Measurements from ENCODE around the gene TYSND1.
"Not testable (repeated sequence)": the region's sequence is repeated elsewhere in the genome, so short reads cannot be mapped to it uniquely, and the experiment has no call there.

TYSND1 gene

DNA sequence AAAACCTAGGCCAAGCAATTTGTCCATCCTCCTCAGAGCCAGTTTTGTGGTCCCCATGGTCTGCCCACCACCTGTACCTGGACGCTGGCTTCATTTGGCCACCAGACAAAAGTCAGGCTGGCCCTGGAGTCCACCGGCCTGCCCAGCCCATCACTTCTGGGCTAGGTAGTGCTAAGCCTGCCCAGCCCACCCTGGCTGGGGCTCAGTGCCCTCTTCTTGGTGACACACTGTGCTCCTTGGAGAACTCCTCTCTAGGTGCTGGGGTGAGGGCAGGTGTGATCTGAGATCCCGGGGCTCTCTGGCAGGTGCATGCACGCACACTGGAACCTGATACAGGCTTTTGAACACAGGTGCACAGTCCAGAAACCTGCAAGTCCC lies 15.0 kb downstream of the TYSND1 start:
- DNase-seq = no peak

- DNase-seq = no peak
These were observed 15.5 kb downstream of the TYSND1 start for GRCh38 chr10:70130878-70131559.

GRCh38 chr10:70126700-70127395 lies 19.7 kb downstream of the TYSND1 start:
- no peak for DNase-seq

DNA sequence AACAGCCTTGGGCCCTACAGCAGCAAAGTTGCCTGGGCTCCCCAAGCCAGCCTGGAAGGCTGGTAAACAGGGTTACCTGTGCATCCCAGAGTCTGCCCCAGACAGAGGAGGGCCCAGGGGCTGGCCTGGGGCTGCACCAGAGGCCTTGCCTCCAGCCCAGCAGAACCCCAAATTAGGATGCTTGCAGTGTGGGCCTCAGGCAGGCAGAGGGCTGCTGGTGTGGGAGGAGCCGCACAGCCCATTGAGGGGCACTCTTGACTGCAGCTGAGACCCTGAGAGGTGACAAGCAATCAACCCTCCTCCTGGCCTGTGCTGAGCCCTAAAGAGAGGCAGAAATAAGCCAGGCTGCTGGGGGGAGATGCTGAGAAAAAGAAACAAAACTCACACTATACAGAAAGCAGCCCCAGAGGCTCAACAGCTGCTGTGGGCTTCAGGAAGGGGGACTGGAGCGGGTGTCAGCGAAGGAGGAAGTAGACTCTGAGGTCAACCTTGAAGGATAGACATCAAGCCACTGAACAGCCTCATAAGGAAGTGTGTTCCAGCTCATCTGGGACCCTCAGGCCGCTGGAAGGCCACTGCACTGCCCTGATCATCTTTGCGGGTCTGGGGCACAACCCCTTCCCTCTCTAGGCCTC lies 20.5 kb downstream of the TYSND1 start:
- no peak for DNase-seq

- no peak for DNase-seq
These were observed 21.6 kb downstream of the TYSND1 start for GRCh38 chr10:70124918-70125317.

DNA sequence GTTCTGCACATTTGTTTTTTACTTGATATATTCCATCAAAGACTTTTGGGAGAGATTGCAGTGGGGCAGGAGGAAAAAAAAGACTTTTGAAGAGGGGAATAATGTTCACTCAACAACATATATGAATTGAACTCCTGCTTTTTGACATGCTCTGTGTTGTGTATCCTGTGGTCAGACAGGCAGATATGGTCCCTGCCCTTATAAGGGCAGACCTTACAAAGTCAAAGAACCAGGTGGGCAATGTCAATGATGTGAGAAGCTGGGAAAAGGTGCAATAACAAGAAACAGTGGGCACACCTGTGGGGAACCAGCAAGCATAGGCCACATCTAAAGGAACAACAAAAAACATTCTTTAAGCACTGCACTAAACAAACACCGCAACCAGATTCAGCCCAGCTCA lies 22.1 kb downstream of the TYSND1 start:
- no peak for DNase-seq

GRCh38 chr10:70123817-70124216 lies 22.7 kb downstream of the TYSND1 start:
- DNase-seq = no peak

GRCh38 chr10:70123166-70123565 lies 23.3 kb downstream of the TYSND1 start:
- DNase-seq = not testable (repeated sequence)

GRCh38 chr10:70122742-70123141 lies 23.8 kb downstream of the TYSND1 start:
- DNase-seq = no peak

DNA sequence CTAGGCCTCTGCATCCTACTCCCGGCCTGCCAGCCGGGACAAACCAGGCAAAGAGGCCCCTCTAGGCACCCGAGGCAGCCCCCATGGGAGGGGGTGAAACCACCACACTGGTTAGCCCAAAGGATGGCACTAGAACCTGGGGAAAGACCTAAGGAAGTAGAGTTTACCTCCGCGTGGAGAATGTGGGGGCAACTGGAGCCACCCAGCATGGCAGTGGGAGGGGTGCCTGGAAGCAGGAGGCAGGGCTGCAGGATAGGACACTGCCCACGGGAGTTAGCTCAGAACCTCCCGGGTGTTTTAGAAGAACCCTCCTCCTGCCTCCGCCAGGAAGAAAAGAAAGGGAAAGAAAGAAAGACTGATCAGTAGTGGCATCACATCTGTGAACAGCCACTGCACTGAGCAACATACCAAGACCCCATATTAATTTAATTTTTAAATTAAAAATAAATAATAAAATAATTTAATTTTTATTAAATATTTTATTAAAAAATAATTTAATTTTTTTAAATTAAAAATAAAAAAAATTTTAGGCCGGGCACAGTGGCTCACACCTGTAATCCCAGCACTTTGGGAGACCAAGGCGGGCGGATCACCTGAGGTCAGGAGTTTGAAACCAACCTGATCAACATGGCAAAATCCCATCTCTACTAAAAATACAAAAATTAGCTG lies 25.1 kb downstream of the TYSND1 start:
- no peak for DNase-seq

DNA sequence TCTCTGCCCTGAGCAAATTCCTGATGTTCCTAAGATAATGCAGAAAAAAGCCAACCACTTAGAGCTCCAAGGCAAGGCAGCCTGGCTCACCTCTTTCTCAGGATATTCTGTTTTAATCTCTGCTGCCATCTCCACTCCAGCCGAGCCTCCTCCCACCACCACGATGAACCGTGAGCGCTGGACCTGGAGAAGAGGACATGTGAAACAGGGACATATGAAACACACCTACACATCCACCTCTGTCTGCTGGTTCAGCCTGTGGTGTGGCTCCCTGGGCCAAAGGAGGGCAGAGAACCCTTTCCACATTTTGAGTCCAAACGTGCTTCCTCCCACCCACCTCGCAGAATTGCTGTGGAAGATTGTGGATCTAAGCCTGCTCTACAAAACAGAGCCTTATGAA lies 26.1 kb downstream of the TYSND1 start:
- no peak for DNase-seq

DNA sequence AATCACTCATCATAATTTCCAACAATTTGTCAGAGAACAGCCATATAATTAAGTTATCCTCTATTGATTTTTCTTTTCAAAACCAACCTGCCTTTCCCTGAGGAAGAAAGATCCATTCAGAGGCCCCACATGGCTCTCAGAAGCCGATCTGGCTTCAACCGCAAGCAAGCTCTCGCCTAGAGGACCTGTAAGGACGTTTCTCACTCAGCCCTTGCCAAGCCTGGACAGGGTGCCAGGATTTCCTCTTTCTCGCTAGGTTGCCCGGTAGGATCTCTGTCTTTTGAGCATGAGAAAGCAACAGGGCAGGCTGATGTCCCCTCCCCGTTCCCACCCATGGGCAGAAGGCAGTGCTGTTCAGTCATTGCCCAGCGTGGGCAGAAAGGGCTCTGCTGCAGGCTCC lies 26.9 kb downstream of the TYSND1 start:
- DNase-seq = no peak

GRCh38 chr10:70119197-70119596 lies 27.3 kb downstream of the TYSND1 start:
- no peak for DNase-seq

GRCh38 chr10:70118196-70118595 lies 28.3 kb downstream of the TYSND1 start:
- no peak for DNase-seq

DNA sequence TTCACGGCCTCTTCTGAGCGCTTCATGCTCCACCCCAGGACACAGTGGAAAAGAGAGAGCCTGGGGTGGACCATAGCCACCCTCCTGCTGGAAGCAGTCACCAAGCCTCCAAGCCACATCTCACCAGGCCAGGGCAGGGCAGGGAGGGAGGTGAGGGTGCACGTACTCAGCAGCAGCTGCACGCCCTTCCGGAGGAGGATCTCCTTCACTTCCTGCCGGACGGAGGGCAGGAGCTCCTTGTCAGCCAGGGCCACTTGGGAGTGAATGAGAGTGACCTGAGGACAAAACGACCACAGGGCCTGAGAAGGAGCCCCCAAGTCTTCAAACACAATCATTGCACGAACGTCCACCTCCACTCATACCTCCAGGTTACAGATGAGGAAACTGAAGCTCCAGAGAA lies 28.9 kb downstream of the TYSND1 start:
- DNase-seq = no peak

GRCh38 chr10:70115948-70116682 lies 30.4 kb downstream of the TYSND1 start:
- no peak for DNase-seq

- no peak for DNase-seq
These were observed 31.6 kb downstream of the TYSND1 start for GRCh38 chr10:70114902-70115301.

DNA sequence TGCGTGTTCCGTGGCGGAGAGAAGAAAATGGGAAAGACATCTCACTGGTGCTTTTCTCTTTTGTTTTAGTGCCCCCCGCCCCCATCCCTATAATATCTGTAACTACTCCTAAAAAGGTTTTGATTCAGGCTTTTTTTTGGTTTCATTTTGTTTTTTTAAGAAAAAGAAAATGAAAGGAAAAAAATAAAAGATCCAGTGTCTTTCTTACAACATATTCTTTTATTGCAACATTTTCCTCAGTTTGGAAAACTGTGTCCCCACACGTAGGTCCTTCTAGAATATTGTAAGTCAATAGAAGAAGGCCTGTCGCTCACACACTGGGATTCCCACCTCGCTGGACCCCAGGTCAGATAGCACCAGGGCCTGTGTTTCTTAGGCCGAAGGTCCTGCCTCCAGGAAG lies 34.4 kb downstream of the TYSND1 start:
- no peak for DNase-seq

DNA sequence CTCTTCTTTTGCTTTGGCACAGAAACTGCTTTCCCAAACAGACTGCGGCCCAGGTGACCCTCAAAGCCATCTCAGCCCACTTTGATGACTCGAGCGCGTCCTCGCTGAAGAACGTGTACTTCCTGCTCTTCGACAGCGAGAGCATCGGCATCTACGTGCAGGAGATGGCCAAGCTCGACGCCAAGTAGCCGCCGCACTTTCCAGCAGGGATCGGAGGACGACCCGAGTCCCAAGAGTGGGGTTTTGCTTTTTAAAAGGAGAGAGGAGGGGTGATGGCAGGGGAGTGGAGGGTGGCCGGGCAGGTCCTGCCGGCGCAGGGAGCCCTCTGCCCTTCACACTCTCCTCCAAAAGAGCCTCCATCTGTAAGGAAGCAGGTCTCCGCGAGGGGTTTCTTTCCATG lies 35.0 kb downstream of the TYSND1 start:
- no peak for DNase-seq

GRCh38 chr10:70109064-70109729 lies 37.3 kb downstream of the TYSND1 start:
- no peak for DNase-seq

DNA sequence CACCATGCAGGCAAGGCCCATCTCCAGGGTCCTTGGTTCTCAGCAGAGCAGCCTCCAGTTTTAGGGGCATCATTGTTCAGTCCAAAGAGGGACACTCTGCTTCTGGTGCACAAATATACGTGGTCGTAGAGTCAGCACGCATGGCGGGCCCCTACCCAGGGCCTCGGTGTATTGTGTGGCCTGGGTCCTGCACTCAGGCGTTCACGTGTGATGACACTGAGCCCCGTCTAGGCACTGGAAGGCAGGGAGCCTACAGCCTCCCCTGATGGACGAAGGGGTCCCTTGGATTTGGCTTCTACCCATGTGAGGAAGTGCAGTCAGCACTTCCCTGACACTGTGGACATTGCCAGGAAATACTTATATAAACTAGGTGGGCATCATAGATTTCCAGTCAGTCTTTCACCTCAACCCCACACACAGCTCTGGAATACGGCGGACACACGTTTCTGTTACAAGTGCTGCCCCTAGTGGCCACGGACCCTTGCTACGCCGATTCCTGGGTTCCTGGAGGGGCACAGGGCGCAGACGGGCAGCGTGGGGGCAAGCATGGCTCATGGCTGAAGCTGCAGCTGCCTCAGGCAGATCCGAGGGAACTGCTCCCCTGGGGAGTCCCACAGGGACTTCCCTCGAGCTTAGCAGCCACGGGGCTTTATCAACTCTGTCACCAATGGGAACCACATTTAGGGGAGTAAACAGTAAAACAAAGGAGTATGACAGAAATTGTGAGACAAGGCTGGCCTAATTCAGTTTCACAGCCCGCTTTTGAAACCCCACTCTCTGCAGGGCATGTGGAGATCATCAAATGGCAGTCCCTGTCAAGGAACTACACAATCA lies 39.3 kb downstream of the TYSND1 start:
- DNase-seq = no peak

DNA sequence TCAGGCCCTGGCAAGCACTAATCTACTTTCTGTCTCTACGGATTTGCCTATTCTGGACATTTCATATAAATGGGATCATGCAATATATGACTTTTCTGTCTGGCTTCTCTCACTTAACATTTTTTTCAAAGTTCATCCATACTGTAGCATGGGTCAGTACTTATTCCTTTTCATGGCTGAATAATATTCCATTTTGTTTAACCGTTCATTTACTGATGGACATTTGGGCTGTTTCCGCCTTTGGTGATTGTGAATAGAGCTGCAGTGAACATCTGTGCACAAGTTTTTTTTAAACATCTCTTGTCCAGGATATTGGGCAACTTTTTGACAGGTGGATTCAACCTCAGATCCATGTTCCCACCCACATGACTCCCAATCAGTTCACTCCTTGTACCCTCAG lies 44.8 kb downstream of the TYSND1 start:
- no peak for DNase-seq
